Measurements from ENCODE around the gene TRIM39.

The TRIM39 gene

GRCh38 chr6:30322527-30323501, 3.9 kb upstream of the TRIM39 start:
- no peak for TF ChIP-seq CTCF (IDR thresholded peaks at IDR 0.05)

- no peak for TF ChIP-seq CTCF (IDR thresholded peaks at IDR 0.05)
Observed at GRCh38 chr6:30323806-30324205, 2.9 kb upstream of the TRIM39 start.

- TF ChIP-seq CTCF (IDR thresholded peaks at IDR 0.05) = no peak
Observed at GRCh38 chr6:30325150-30325872, 1.4 kb upstream of the TRIM39 start.

GRCh38 chr6:30325873-30326525, 728 bp upstream of the TRIM39 start:
- no peak for TF ChIP-seq CTCF (IDR thresholded peaks at IDR 0.05)

GRCh38 chr6:30327232-30327746, 562 bp downstream of the TRIM39 start:
- TF ChIP-seq CTCF (IDR thresholded peaks at IDR 0.05) = no peak

GRCh38 chr6:30328397-30328796, 1.7 kb downstream of the TRIM39 start:
- TF ChIP-seq CTCF (IDR thresholded peaks at IDR 0.05) = no peak

GRCh38 chr6:30329331-30329730, 2.6 kb downstream of the TRIM39 start:
- TF ChIP-seq CTCF (IDR thresholded peaks at IDR 0.05) = no peak
